SK-N-MC (cell line): ENCODE results near the gene PRKCZ.

Experiments used
- FOXP2 ChIP-seq: optimal IDR thresholded peaks from 2 replicates; pipeline ENCODE3; 2011; ENCODE audit warnings: mild to moderate bottlenecking, moderate library complexity; ENCODE audit not compliant: insufficient read depth; ENCODE audit errors: extremely low read length, control extremely low read depth
- POLR2AphosphoS5 ChIP-seq: IDR thresholded peaks from 2 replicates; pipeline ENCODE4 v1.6.1; 2012; ENCODE audit warnings: mild to moderate bottlenecking, low read depth, low read length, borderline replicate concordance

- TF ChIP-seq POLR2AphosphoS5 (no peak), FOXP2 (no peak)
These were observed 11.0 kb downstream of the PRKCZ start for GRCh38 chr1:2061065-2061778.
